ENCODE measurements around the gene ITPK1. TPM values are rescaled to one million over a fixed set of nuclear protein-coding genes. Genes with fewer than 3 reads are reported as not detected.

ITPK1 gene
- total RNA-seq, 1 experiment from 2014 or later: 10.2 TPM

DNA sequence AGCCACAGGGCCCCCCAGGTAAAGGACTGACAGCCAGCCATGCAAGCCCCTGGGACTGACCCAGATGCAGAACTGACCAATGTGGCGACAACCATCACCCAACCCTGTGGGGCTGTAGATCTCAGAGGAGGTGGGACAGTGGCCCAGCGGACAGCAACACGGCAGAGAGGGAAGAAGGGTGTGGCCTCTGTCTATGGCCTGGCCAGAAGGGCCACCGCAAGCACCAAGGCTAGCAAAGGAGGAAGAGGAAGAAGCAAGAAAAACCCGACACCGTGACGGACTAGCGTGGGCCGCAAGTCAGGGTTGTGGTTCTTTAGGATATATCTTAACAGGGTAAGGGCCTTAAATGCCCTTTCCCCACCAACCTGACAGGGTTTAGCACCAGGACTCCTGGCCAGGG lies 71.2 kb downstream of the ITPK1 start:
- DNase-seq (ENCODE audit: low read depth): no peak

DNA sequence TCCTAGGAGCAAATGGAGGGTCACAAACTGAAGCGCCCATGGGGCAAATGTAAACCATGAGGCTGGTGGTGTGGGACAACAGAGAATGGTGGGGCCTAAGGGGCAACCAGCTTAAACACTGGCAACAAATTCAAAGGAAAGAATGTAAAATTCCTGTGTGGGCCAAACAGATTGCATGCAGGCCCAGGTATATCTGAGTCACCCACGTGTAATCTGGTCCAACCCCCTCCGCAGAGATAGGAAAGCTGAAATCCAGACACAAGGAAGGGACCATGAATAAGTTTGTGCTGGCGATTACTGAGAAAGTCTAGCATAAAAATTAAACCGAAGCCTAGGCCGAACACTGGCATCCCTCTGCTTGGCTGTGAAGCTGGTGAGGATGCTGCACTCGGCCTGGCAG lies 71.6 kb downstream of the ITPK1 start:
- DNase-seq (ENCODE audit: low read depth): peak; percentile 52

DNA sequence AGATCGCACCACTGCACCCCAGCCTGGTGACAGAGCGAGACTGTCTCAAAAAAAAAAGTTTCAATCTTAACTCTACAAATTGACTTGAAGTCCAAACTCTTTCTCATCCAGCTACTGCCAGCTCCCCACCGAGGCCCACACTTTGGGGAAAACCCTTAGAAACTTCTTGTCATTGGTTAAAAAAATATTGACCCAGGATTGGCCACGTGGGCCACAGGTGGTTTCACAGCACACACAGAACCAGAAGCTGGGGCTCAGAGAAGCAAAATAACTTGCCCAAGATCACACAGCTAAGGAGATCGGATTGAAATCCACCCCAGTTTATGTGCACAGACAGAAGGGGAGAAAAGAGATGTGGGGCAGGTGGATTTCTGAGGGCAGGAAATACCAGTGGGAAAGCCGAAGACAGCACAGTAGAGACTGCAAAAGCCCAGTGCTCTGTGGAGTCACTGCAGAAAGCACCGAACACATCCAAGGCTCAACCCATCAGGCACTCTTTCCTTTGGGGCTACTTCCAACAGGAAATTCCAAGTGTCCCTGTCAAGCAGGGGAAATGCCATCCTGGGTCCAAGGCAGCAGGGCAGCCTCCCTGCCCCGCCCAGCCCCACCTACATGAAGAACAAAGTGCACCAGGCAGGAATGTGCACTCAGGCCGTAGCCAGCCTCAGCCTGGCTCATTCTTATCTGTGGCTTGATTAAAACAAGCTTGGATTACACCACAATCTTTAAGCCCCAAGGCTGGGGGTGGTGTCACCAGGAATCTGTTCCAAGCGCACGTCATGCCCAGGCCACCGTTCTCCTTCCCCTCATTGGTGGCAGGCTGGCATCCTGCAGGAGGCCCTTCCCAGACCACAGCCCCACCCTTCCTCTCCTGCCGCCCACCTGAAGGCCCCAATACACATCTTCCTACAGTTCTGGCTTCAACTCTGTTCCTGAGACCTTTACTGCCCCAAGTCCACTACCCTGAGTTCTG lies 72.5 kb downstream of the ITPK1 start:
- DNase-seq (ENCODE audit: low read depth): peak; percentile 94

GRCh38 chr14:93041830-93042229 lies 73.9 kb downstream of the ITPK1 start:
- DNase-seq (ENCODE audit: low read depth): no peak

- DNase-seq (ENCODE audit: low read depth): no peak
These were observed 74.7 kb downstream of the ITPK1 start for GRCh38 chr14:93040982-93041381.

GRCh38 chr14:93040443-93040842 lies 75.3 kb downstream of the ITPK1 start:
- no peak for DNase-seq (ENCODE audit: low read depth)

DNA sequence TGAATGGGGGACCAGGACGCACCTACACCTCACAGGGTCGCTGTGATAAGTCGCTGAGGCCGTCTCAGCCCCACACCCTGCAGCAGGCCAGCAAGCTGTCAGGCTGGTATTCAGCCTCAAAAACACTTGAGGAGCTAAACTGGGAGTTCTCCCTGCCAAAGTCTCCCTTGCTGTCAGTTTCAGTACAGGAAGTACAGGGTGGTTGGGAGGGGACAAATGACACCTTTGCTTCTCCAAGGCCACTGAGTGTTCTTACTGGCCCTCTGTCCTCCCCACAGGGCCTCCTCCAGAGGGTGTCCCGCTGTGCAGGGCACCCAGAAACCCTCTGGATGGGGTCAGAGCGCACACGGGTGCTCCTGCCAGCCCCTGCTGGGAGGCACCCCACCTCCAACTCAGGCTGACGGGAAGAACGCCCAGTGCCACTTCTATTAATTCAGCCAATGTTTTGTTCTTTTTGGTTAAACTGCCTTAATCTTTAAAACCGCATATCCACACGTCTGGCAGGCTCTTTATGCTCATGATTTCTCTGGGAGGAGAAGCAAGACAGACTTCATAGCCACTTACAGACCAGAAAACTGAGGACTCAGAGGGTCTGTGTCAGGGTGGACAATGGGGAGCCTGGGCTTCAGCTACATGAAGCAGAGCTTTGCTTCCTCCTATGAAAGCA lies 75.9 kb downstream of the ITPK1 start:
- DNase-seq (ENCODE audit: low read depth): no peak

GRCh38 chr14:93037351-93037750 lies 78.4 kb downstream of the ITPK1 start:
- DNase-seq (ENCODE audit: low read depth): no peak

GRCh38 chr14:93036652-93037345 lies 78.9 kb downstream of the ITPK1 start:
- DNase-seq (ENCODE audit: low read depth): no peak

DNA sequence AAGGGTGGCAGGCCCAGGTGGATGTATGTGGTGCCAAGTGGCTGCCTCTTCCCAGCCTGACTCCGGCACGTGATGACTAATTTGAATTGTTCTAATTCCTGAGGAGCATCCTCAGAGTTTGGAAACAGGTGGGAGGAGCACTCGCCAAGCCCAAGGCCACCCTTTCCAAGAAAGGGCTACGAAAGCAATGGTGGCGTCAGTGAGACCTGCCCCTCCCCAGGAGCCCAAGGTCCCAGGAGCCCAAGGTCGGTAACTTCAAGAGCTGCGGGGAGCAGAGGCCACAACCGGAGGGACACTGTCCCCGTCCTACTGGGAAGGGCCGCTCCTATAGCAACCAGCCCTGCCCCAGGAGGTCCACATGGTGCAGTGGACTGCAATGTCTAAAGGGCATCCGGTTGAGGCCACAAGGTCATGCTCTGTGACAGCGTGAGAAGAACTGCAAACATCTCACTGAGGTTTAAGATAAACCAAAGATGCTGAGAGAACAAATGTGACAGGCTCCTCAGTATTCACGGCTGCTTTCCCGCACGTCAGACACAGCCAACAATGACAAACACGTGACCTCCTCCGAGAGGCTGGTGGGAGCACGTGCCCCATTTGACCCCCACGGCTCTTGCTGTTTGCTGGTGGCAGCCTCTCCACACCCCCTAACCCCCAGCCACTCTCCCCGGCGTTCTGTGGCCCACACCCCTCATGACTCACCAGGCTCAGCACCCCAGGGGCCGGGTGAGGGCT lies 79.6 kb downstream of the ITPK1 start:
- peak; percentile 31 for DNase-seq (ENCODE audit: low read depth)

DNA sequence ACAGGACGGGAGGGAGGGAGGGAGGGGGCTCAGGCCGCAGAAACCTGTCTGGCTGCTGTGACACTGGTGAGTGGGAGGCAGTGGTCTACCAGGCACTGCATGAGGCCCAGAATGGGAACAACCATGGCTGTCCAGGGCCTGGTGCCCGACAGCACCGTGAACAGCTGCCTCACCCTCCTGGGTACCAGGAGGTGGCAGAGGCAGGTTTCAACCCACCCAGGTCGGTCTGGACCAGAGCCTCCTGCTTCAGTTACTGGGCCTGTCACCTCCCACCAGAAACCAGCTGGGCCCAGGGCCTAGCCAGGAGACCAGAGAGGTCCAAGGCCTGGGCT lies 80.2 kb downstream of the ITPK1 start:
- no peak for DNase-seq (ENCODE audit: low read depth)

DNA sequence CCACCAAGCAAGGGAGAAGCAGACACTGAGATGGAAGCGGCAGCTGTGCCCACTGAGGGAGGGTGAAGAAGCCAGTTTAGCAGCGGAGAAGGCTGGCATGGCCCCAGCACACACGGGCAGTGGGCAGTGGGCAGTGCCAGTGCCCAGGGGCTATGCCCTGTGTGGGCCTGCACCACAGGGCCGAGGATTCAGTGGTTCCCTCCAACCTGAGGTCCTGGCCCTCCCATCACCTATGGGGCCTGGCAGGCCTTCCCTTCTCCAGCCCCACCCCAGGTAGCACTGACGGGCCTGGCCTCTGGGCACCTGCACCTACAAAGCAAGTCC lies 81.1 kb downstream of the ITPK1 start:
- DNase-seq (ENCODE audit: low read depth): no peak

DNA sequence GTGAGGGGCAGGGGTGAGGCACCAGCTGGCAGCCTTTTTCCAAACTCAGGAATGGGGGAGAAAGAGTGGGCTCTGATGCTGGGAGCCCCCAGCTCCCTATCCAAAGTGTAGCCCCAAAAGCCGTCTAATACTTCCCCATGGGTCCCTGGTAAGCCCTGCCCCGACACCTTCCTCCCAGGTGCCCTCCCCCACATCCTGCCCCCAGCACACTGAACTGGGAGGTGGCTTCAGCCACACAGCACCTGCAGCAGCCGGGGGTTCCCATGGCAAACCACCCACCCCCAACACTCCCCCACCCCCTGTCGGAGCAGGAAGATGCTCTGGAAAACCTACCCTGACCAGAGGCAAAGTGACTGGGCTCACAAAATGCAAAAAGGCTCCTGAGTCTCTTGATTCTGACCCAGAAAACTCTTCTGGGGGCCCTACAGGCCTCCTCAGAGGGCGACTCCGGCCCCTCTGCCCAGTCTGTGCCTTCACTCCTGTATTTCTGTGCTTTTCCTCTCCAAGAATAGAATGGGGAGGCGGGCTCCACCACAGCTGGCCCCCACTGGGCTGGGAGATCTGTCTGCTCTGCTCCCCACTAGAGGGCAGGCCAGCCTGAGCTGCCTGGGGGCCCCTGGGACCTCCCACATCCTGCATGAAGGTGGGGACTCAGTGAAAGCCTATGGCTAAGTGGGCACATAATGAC lies 81.6 kb downstream of the ITPK1 start:
- DNase-seq (ENCODE audit: low read depth): no peak

DNA sequence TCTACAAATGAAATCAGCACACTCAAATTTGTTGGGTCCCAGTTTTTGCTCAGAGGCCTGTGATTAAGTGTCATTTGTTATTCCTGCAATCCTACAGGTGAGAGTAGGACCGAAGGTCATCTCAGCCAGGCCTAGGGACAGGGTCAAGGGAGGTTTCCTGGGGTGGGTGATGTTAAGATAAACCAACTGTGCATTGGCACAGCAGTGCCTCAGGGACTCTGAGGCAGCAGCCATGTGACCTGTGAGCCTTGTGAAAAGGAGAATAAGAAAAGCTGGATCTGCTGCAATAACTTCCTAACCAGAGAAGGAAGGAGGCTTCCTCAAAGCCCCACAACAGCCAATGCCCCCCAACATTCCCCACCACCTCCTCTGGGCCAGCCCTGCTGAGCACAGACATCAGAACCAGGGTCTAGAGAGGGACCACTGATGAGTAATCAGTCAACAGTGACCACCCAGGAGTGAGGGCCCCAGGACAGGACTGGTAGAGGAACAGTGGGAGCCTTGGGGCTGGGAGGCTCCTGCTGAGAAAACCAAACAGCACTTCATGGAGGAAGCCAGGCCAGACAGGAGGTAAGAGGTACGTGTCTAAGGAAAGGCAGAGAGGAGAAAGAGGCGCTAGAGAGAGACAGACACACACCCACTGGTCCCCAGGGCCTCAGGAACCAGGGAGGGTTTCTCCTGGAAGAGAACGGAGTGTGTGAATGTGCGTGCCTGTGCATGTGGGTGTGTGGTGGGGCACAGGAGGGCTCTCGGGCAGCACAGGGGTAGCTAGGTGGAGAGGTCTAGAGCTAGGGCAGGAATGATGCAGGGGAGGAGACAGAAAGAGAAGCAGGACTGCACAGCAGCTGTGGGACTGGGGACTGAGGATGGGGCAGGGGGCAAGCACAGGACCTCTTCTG lies 82.4 kb downstream of the ITPK1 start:
- DNase-seq (ENCODE audit: low read depth): no peak

- DNase-seq (ENCODE audit: low read depth): no peak
These were observed 83.2 kb downstream of the ITPK1 start for GRCh38 chr14:93032421-93032936.

- no peak for DNase-seq (ENCODE audit: low read depth)
These were observed 84.0 kb downstream of the ITPK1 start for GRCh38 chr14:93031505-93032315.

GRCh38 chr14:93030761-93031160 lies 85.0 kb downstream of the ITPK1 start:
- DNase-seq (ENCODE audit: low read depth): no peak

DNA sequence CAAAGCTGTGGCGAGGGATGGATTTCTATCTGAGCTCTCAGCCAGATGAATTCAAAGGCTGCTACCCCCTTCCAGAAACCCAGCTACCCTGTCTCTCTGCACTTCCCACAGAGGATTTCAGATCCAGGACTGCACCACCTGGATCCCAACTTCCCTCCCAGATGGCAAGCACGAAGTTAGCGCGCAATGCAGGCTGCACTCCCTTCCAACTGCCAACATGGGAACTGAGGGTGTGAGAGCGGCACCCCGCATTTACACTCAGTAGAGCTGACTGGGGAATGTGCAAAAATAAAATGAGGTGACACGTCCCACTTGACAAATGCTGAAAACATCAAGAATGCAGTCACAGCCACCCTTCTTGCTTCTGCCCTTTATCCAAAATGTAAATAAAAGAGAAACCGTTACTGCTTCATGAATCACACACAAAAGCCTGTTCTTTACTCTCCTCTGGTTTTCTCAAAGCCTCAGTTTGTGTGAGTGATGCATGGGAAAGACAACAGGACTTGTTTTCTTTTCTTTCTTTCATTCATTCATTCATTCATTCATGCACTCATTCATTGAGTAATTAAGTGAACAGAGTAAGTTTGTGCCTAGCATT lies 85.7 kb downstream of the ITPK1 start:
- no peak for DNase-seq (ENCODE audit: low read depth)

DNA sequence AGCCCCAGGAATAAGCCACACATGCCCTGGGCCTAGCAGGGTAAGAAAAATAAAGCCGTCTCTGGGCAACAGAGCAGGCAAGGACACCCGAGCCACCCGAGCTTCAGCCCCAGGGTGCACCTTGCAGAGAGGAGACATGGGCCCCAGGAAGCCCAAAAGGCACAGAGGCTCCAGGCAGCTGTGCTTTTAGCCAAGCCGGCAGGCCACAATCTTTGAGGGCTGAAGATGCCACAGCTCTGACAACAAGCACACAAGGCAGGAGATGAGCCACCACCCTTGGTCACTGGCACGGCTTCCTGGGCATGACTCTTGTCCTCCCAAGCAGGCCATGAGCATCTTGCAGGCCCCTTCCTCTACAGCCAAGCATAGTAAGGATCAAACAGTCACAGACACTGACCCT lies 86.3 kb downstream of the ITPK1 start:
- DNase-seq (ENCODE audit: low read depth): no peak

All from M059J (cell line).